ENCODE measurements around the gene GPC6.

GPC6 gene

DNA sequence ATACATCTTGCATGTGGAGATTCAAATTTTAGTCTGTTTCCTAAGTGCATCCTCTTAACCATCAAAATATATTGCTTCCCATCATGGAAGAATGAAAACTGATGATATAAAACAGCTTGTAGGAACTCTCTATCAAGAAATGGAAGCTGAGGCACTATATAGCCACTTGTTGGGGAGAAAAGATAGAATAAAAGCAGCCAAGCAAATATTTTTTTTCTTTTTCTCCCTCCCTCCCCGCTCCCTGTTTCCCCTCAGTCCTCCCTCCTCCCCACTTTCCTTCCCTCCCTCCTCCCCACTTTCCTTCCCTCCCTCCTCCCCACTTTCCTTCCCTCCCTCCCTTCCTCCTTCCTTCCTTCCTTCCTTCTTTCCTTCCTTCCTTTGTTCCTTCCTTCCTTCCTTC lies 413.8 kb downstream of the GPC6 start:
- no CpG with 5 or more reads among the region's 1 CpG for WGBS, 2 donors (ENCODE audit: extremely low coverage in 2 of 2, insufficient read length in 2 of 2, insufficient replicate concordance in 1 of 2)
- Histone ChIP-seq H3K14ac (ENCODE audit: low read length) (no peak overlapping the region), H2AK5ac (ENCODE audit: low read depth, low read length) (no peak overlapping the region), H3K23ac (ENCODE audit: low read depth, low read length, poor library complexity) (no peak overlapping the region), H2BK120ac (ENCODE audit: low read depth, low read length) (no peak overlapping the region), H3K4me1 (ENCODE audit: control insufficient read depth in 2 of 2, insufficient read depth in 1 of 2, low read depth in 1 of 2, low read length in 2 of 2) (no peaks in the 10 kb centered on the region), H2BK12ac (ENCODE audit: low read length) (no peak overlapping the region), H3K4ac (ENCODE audit: low read length) (no peak overlapping the region), H4K91ac (ENCODE audit: low read depth, low read length, poor library complexity) (no peak overlapping the region), H3K36me3 (replicated peaks in 1 of 2; ENCODE audit: control insufficient read depth in 2 of 2, insufficient read depth in 2 of 2, low read length in 2 of 2) (no peaks in the 10 kb centered on the region), H2AFZ (ENCODE audit: low read length) (no peak overlapping the region), H3K9me3 (replicated peaks in 1 of 2; ENCODE audit: control insufficient read depth in 2 of 2, insufficient read depth in 1 of 2, low read depth in 1 of 2, low read length in 2 of 2) (no peaks in the 10 kb centered on the region), H3K18ac (ENCODE audit: low read length) (no peak overlapping the region), H2BK5ac (ENCODE audit: low read length) (no peak overlapping the region), H3K9ac (ENCODE audit: low read depth, low read length, poor library complexity) (no peak overlapping the region), H3K27ac (replicated peaks; ENCODE audit: low read length) (no peak overlapping the region), H2BK15ac (ENCODE audit: low read length) (no peak overlapping the region), H3K27me3 (ENCODE audit: control insufficient read depth in 3 of 3, insufficient read depth in 3 of 3, low read depth in 1 of 3, low read length in 3 of 3) (no peaks in the 10 kb centered on the region), H4K8ac (ENCODE audit: low read depth, low read length) (no peak overlapping the region), H3K79me1 (ENCODE audit: low read depth, low read length) (no peaks in the 10 kb centered on the region), H3K4me3 (ENCODE audit: low read length in 2 of 2) (no peak overlapping the region), H3K4me2 (ENCODE audit: insufficient read depth, low read length, poor library complexity, severe bottlenecking) (no peak overlapping the region)
- no peak for DNase-seq (ENCODE audit: low spot score)

DNA sequence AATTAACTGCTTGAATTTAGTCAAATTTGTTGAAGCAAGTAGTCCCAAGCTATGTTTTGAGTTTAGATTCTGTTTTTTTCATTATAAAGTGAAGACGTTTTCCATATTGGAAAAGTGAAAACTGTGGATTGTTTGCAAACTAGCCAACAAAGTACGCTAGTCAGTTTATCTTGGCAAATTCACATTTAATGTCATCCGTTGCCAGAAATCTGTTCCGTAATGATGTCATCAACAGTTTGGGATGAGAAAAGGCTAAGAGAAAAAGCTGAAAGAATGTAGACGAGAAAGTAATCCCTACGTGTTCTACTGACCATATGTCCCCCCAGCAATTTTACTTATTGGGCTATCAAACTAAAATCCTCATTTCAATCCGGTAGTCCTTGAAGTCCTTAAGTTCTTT lies 419.6 kb downstream of the GPC6 start:
- H4K8ac ChIP-seq (ENCODE audit: low read depth, low read length) = no peak overlapping the region
- H2BK12ac ChIP-seq (ENCODE audit: low read length) = no peak overlapping the region
- no peak overlapping the region for H2BK15ac ChIP-seq (ENCODE audit: low read length)
- peaks cover 0 to 2% of the 10 kb centered on the region in 2 donors for H3K4me1 ChIP-seq (ENCODE audit: control insufficient read depth in 2 of 2, insufficient read depth in 1 of 2, low read depth in 1 of 2, low read length in 2 of 2)
- H2AFZ ChIP-seq (ENCODE audit: low read length) = no peak overlapping the region
- no peak overlapping the region for H3K18ac ChIP-seq (ENCODE audit: low read length)
- H2BK5ac ChIP-seq (ENCODE audit: low read length) = no peak overlapping the region
- DNase-seq (ENCODE audit: low spot score) = no peak
- no peak overlapping the region for H3K4ac ChIP-seq (ENCODE audit: low read length)
- WGBS, 2 donors (ENCODE audit: extremely low coverage in 2 of 2, insufficient read length in 2 of 2, insufficient replicate concordance in 1 of 2) = no CpG with 5 or more reads among the region's 7 CpGs
- H3K27ac ChIP-seq (replicated peaks; ENCODE audit: low read length) = no peak overlapping the region
- no peak overlapping the region for H3K4me3 ChIP-seq (ENCODE audit: low read length in 2 of 2)
- H3K9ac ChIP-seq (ENCODE audit: low read depth, low read length, poor library complexity) = no peak overlapping the region
- H3K79me1 ChIP-seq (ENCODE audit: low read depth, low read length) = no peaks in the 10 kb centered on the region
- H2AK5ac ChIP-seq (ENCODE audit: low read depth, low read length) = no peak overlapping the region
- H3K27me3 ChIP-seq (ENCODE audit: control insufficient read depth in 3 of 3, insufficient read depth in 3 of 3, low read depth in 1 of 3, low read length in 3 of 3) = no peaks in the 10 kb centered on the region
- no peaks in the 10 kb centered on the region for H3K36me3 ChIP-seq (replicated peaks in 1 of 2; ENCODE audit: control insufficient read depth in 2 of 2, insufficient read depth in 2 of 2, low read length in 2 of 2)
- H3K4me2 ChIP-seq (ENCODE audit: insufficient read depth, low read length, poor library complexity, severe bottlenecking) = no peak overlapping the region
- no peaks in the 10 kb centered on the region for H3K9me3 ChIP-seq (replicated peaks in 1 of 2; ENCODE audit: control insufficient read depth in 2 of 2, insufficient read depth in 1 of 2, low read depth in 1 of 2, low read length in 2 of 2)
- H2BK120ac ChIP-seq (ENCODE audit: low read depth, low read length) = no peak overlapping the region
- no peak overlapping the region for H3K14ac ChIP-seq (ENCODE audit: low read length)
- no peak overlapping the region for H4K91ac ChIP-seq (ENCODE audit: low read depth, low read length, poor library complexity)
- H3K23ac ChIP-seq (ENCODE audit: low read depth, low read length, poor library complexity) = no peak overlapping the region

DNA sequence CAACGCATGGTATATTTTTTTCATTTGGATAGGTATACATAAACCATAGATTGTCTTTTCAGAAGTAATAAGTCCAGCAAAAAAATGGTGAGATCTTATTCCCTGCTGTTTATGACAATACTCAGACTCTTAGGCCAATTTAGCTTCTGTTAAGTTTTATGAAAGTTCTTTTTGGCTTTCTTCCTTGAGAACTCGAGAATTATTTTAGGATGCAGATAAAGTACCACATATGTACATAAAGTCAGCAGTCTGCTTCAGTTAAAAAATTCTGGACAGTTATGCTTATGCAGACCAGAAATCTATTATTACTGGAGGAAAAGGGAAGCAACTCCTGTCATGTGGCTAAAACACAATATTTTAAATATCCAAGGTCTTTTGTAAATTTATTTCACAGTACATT lies 422.9 kb downstream of the GPC6 start:
- Histone ChIP-seq H3K9me3 (replicated peaks in 1 of 2; ENCODE audit: control insufficient read depth in 2 of 2, insufficient read depth in 1 of 2, low read depth in 1 of 2, low read length in 2 of 2) (no peaks in the 10 kb centered on the region), H2BK120ac (ENCODE audit: low read depth, low read length) (no peak overlapping the region), H3K79me1 (ENCODE audit: low read depth, low read length) (no peaks in the 10 kb centered on the region), H3K4me1 (ENCODE audit: control insufficient read depth in 2 of 2, insufficient read depth in 1 of 2, low read depth in 1 of 2, low read length in 2 of 2) (peaks cover 0 to 5% of the 10 kb centered on the region in 2 donors), H2AFZ (ENCODE audit: low read length) (no peak overlapping the region), H2BK15ac (ENCODE audit: low read length) (no peak overlapping the region), H3K36me3 (replicated peaks in 1 of 2; ENCODE audit: control insufficient read depth in 2 of 2, insufficient read depth in 2 of 2, low read length in 2 of 2) (no peaks in the 10 kb centered on the region), H3K4me2 (ENCODE audit: insufficient read depth, low read length, poor library complexity, severe bottlenecking) (no peak overlapping the region), H3K4ac (ENCODE audit: low read length) (no peak overlapping the region), H3K9ac (ENCODE audit: low read depth, low read length, poor library complexity) (no peak overlapping the region), H3K23ac (ENCODE audit: low read depth, low read length, poor library complexity) (no peak overlapping the region), H4K91ac (ENCODE audit: low read depth, low read length, poor library complexity) (no peak overlapping the region), H4K8ac (ENCODE audit: low read depth, low read length) (no peak overlapping the region), H2AK5ac (ENCODE audit: low read depth, low read length) (no peak overlapping the region), H3K27ac (replicated peaks; ENCODE audit: low read length) (no peak overlapping the region), H2BK5ac (ENCODE audit: low read length) (no peak overlapping the region), H3K14ac (ENCODE audit: low read length) (no peak overlapping the region), H3K18ac (ENCODE audit: low read length) (no peak overlapping the region), H2BK12ac (ENCODE audit: low read length) (no peak overlapping the region), H3K27me3 (ENCODE audit: control insufficient read depth in 3 of 3, insufficient read depth in 3 of 3, low read depth in 1 of 3, low read length in 3 of 3) (no peaks in the 10 kb centered on the region), H3K4me3 (ENCODE audit: low read length in 2 of 2) (no peak overlapping the region)
- WGBS, 2 donors (ENCODE audit: extremely low coverage in 2 of 2, insufficient read length in 2 of 2, insufficient replicate concordance in 1 of 2) = no CpG with 5 or more reads among the region's 2 CpGs
- DNase-seq (ENCODE audit: low spot score) = no peak

DNA sequence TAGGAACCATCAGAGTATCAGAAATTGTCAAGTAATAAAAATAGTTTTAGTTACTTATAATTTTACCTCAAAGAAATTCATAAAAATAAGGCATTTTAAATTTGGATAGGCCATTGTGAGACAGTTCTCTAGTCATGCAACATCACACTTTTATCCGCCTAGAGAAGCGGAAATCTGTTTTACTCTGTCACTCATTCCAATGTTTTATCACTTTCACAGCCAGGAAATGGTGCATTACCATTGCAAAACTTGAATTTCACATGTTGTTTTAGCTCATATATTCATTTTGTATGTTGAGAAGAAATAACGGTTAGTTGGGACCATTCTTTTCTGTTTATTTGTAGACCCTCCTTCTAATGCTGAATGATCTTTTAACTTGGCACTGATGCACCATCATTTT lies 427.2 kb downstream of the GPC6 start:
- Histone ChIP-seq H3K36me3 (replicated peaks in 1 of 2; ENCODE audit: control insufficient read depth in 2 of 2, insufficient read depth in 2 of 2, low read length in 2 of 2) (no peaks in the 10 kb centered on the region), H2BK12ac (ENCODE audit: low read length) (no peak overlapping the region), H3K4ac (ENCODE audit: low read length) (no peak overlapping the region), H3K14ac (ENCODE audit: low read length) (no peak overlapping the region), H2AFZ (ENCODE audit: low read length) (no peak overlapping the region), H4K91ac (ENCODE audit: low read depth, low read length, poor library complexity) (no peak overlapping the region), H3K27me3 (ENCODE audit: control insufficient read depth in 3 of 3, insufficient read depth in 3 of 3, low read depth in 1 of 3, low read length in 3 of 3) (no peaks in the 10 kb centered on the region), H3K79me1 (ENCODE audit: low read depth, low read length) (no peaks in the 10 kb centered on the region), H3K18ac (ENCODE audit: low read length) (no peak overlapping the region), H3K4me1 (ENCODE audit: control insufficient read depth in 2 of 2, insufficient read depth in 1 of 2, low read depth in 1 of 2, low read length in 2 of 2) (peaks cover 0 to 5% of the 10 kb centered on the region in 2 donors), H2BK5ac (ENCODE audit: low read length) (no peak overlapping the region), H3K4me2 (ENCODE audit: insufficient read depth, low read length, poor library complexity, severe bottlenecking) (no peak overlapping the region), H3K4me3 (ENCODE audit: low read length in 2 of 2) (no peak overlapping the region), H3K23ac (ENCODE audit: low read depth, low read length, poor library complexity) (no peak overlapping the region), H2AK5ac (ENCODE audit: low read depth, low read length) (no peak overlapping the region), H3K27ac (replicated peaks; ENCODE audit: low read length) (no peak overlapping the region), H4K8ac (ENCODE audit: low read depth, low read length) (no peak overlapping the region), H3K9me3 (replicated peaks in 1 of 2; ENCODE audit: control insufficient read depth in 2 of 2, insufficient read depth in 1 of 2, low read depth in 1 of 2, low read length in 2 of 2) (no peaks in the 10 kb centered on the region), H2BK15ac (ENCODE audit: low read length) (no peak overlapping the region), H3K9ac (ENCODE audit: low read depth, low read length, poor library complexity) (no peak overlapping the region), H2BK120ac (ENCODE audit: low read depth, low read length) (no peak overlapping the region)
- DNase-seq (ENCODE audit: low spot score) = no peak
- no CpG with 5 or more reads among the region's 3 CpGs for WGBS, 2 donors (ENCODE audit: extremely low coverage in 2 of 2, insufficient read length in 2 of 2, insufficient replicate concordance in 1 of 2)

All from neuronal stem cell (in vitro differentiated cells).